CD1c-positive myeloid dendritic cell (primary cell): ENCODE measurements around the gene AKR7A2.

Experiments
- DNase-seq: peaks from one replicate; pipeline ENCODE4 v3.0.0-alpha.2; 2016; ENCODE audit errors: extremely low spot score

Gene AKR7A2

GRCh38 chr1:19343617-19344350, 31.8 kb upstream of the AKR7A2 start:
- no peak for DNase-seq

GRCh38 chr1:19342894-19343616, 31.1 kb upstream of the AKR7A2 start:
- no peak for DNase-seq

- DNase-seq, result no peak
Measured at GRCh38 chr1:19342062-19342750, 30.3 kb upstream of the AKR7A2 start.

GRCh38 chr1:19341201-19342061, 29.5 kb upstream of the AKR7A2 start:
- DNase-seq, result peak; percentile 80

GRCh38 chr1:19340387-19340937, 28.5 kb upstream of the AKR7A2 start:
- DNase-seq, result no peak

- DNase-seq, result no peak
Measured at GRCh38 chr1:19339214-19339861, 27.4 kb upstream of the AKR7A2 start.

- DNase-seq, result no peak
Measured at GRCh38 chr1:19338323-19338762, 26.4 kb upstream of the AKR7A2 start.

GRCh38 chr1:19337289-19337688, 25.3 kb upstream of the AKR7A2 start:
- no peak for DNase-seq

- no peak for DNase-seq
Measured at GRCh38 chr1:19336543-19336942, 24.6 kb upstream of the AKR7A2 start.

GRCh38 chr1:19333587-19334354, 21.8 kb upstream of the AKR7A2 start:
- no peak for DNase-seq

GRCh38 chr1:19332832-19333231, 20.9 kb upstream of the AKR7A2 start:
- DNase-seq, result no peak

GRCh38 chr1:19331262-19331878, 19.4 kb upstream of the AKR7A2 start:
- no peak for DNase-seq

GRCh38 chr1:19330449-19331135, 18.6 kb upstream of the AKR7A2 start:
- DNase-seq, result no peak

GRCh38 chr1:19329611-19330010, 17.7 kb upstream of the AKR7A2 start:
- DNase-seq, result no peak

GRCh38 chr1:19329188-19329587, 17.2 kb upstream of the AKR7A2 start:
- DNase-seq, result no peak

GRCh38 chr1:19328486-19328885, 16.5 kb upstream of the AKR7A2 start:
- DNase-seq, result no peak

- no peak for DNase-seq
Measured at GRCh38 chr1:19327736-19328135, 15.8 kb upstream of the AKR7A2 start.

GRCh38 chr1:19327301-19327700, 15.4 kb upstream of the AKR7A2 start:
- DNase-seq, result no peak

GRCh38 chr1:19326748-19327065, 14.8 kb upstream of the AKR7A2 start:
- no peak for DNase-seq
